ENCODE data around the gene LRBA. TPM values are rescaled to one million over a fixed set of nuclear protein-coding genes. Genes with fewer than 3 reads are reported as not detected.

The LRBA gene
- total RNA-seq, 1 experiment from 2014 or later: 55.3 TPM

DNA sequence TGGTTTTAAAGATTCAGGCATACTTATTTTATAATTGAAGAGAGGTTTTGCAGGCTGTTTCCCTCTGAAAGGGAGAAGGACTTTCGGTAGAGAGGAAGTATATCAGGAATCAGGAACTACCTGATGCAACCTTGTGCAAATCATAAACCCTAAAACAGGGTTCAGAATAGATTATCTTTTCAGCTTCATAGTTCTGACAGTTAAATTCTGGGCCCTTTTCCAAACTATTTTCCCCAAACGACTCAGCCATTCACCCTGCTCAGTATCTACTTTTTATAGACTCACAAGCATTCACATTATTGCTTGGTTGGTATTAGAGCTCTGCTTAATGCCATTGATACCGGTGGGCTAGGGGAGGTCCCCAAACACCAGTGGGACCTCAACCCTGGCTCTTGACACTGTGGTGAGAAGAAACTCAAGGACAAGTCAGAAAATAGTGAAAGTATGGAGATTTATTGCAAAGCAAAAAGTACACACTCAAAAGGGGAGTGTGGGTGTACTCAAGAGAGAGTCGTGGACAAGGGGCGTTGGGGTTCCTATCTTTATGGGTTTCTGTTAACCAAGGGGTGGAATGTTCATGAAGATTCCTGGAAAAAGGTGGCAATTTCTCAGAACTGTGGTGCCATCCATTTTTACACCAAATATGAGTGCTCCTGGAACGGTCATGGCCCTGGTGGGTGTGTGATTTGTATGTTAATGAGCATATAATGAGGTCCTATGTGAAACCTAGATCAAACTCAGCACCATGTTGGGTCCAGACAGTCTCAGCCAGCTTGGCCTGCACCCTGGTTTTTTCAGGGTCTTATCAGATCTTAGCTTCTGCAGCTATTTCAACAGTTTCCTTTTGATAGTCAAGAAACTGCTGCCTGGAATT is 698.5 kb downstream of the LRBA start:
- no peak for DNase-seq
- Mint-ChIP-seq H3K27me3 (ENCODE audit: low read depth) (no peaks in the 10 kb centered on the region), H3K4me1 (peaks cover 15 to 20% of the 10 kb centered on the region in 2 experiments), H3K27ac (no peak overlapping the region), H3K9me3 (no peaks in the 10 kb centered on the region), H3K36me3 (ENCODE audit: insufficient read depth in 1 of 3, low read depth in 3 of 3) (peaks cover 0 to 3% (median 0%) of the 10 kb centered on the region in 3 experiments; a peak in 1 of 7 replicates), H3K4me3 (no peak overlapping the region; a peak in 1 of 5 replicates)
- TF ChIP-seq, protein P1, sequence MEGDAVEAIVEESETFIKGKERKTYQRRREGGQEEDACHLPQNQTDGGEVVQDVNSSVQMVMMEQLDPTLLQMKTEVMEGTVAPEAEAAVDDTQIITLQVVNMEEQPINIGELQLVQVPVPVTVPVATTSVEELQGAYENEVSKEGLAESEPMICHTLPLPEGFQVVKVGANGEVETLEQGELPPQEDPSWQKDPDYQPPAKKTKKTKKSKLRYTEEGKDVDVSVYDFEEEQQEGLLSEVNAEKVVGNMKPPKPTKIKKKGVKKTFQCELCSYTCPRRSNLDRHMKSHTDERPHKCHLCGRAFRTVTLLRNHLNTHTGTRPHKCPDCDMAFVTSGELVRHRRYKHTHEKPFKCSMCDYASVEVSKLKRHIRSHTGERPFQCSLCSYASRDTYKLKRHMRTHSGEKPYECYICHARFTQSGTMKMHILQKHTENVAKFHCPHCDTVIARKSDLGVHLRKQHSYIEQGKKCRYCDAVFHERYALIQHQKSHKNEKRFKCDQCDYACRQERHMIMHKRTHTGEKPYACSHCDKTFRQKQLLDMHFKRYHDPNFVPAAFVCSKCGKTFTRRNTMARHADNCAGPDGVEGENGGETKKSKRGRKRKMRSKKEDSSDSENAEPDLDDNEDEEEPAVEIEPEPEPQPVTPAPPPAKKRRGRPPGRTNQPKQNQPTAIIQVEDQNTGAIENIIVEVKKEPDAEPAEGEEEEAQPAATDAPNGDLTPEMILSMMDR (conservative IDR thresholded peaks at IDR 0.05): no peak
- Histone ChIP-seq H3K27me3 (ENCODE audit: insufficient read depth, low read length) (no peaks in the 10 kb centered on the region), H4K91ac (ENCODE audit: insufficient read length, low read depth, low read length) (no peak overlapping the region), H2BK5ac (ENCODE audit: insufficient read length, low read length) (no peak overlapping the region), H2BK12ac (ENCODE audit: insufficient read length, low read depth, low read length) (no peak overlapping the region), H3K4ac (ENCODE audit: low read depth, low read length) (no peak overlapping the region), H3K18ac (ENCODE audit: insufficient read length, low read depth, low read length) (no peak overlapping the region), H2BK15ac (ENCODE audit: low read depth, low read length) (no peak overlapping the region), H2BK20ac (ENCODE audit: low read depth, low read length, poor library complexity, severe bottlenecking) (no peak overlapping the region), H4K5ac (ENCODE audit: insufficient read length, low read depth, low read length) (no peak overlapping the region), H3K14ac (ENCODE audit: insufficient read depth, low read length) (no peak overlapping the region), H3K4me1 (ENCODE audit: insufficient read depth, low read length) (peaks cover 14% of the 10 kb centered on the region), H2AK5ac (ENCODE audit: insufficient read length, low read length) (no peak overlapping the region), H2AFZ (ENCODE audit: low read length) (no peak overlapping the region), H4K8ac (replicated peaks; ENCODE audit: insufficient read length, low read depth, low read length) (no peak overlapping the region), H3T11ph (ENCODE audit: low read length) (no peak overlapping the region), H3K79me1 (ENCODE audit: insufficient read depth, low read depth, low read length, poor library complexity, severe bottlenecking) (no peaks in the 10 kb centered on the region), H3K23ac (ENCODE audit: insufficient read length, low read depth, low read length) (no peak overlapping the region), H3K4me2 (ENCODE audit: insufficient read depth, insufficient read length, low read length) (no peak overlapping the region), H3K9me3 (ENCODE audit: control insufficient read depth, low read depth, low read length) (no peaks in the 10 kb centered on the region), H3K56ac (ENCODE audit: insufficient read length, low read depth, low read length) (no peak overlapping the region), H2BK120ac (ENCODE audit: low read depth, low read length, poor library complexity, severe bottlenecking) (no peak overlapping the region), H4K20me1 (ENCODE audit: control insufficient read depth, insufficient read depth, insufficient read length) (no peaks in the 10 kb centered on the region), H3K23me2 (ENCODE audit: insufficient read length, low read depth, low read length, poor library complexity, severe bottlenecking) (no peaks in the 10 kb centered on the region), H3K27ac (ENCODE audit: insufficient read length, low read depth, low read length) (no peak overlapping the region), H3K9ac (ENCODE audit: extremely low read depth, insufficient read length, low read length) (no peak overlapping the region), H3K79me2 (ENCODE audit: insufficient read depth, low read length) (no peaks in the 10 kb centered on the region)
- no CpG with 5 or more reads among the region's 6 CpGs for WGBS (ENCODE audit: extremely low coverage, insufficient read length, low lambda C conversion rate)
